Osteocyte (in vitro differentiated cells): ENCODE measurements around the gene HBB. TPM values are rescaled to one million over a fixed set of nuclear protein-coding genes. Genes with fewer than 3 reads are reported as not detected.

Source experiments
- DNase-seq: peaks from one replicate; pipeline ENCODE4 v3.0.0; 2021; ENCODE audit warnings: mixed read lengths; ENCODE audit not compliant: unreplicated experiment; ENCODE audit errors: extremely low spot score
- H3K27ac Mint-ChIP-seq: one replicate; pipeline ENCODE4 v1.8.0; 2021; ENCODE audit warnings: mild to moderate bottlenecking, mixed read lengths; ENCODE audit not compliant: unreplicated experiment
- H3K27me3 Mint-ChIP-seq: one replicate; pipeline ENCODE4 v1.8.0; 2021; ENCODE audit warnings: mixed read lengths; ENCODE audit not compliant: unreplicated experiment
- H3K36me3 Mint-ChIP-seq: one replicate; pipeline ENCODE4 v1.8.0; 2021; ENCODE audit warnings: mixed read lengths; ENCODE audit not compliant: unreplicated experiment
- H3K4me1 Mint-ChIP-seq: one replicate; pipeline ENCODE4 v1.8.0; 2021; ENCODE audit warnings: mixed read lengths; ENCODE audit not compliant: unreplicated experiment
- H3K4me3 Mint-ChIP-seq: one replicate; pipeline ENCODE4 v1.8.0; 2021; ENCODE audit warnings: mild to moderate bottlenecking, moderate library complexity, mixed read lengths; ENCODE audit not compliant: unreplicated experiment
- H3K9me3 Mint-ChIP-seq: one replicate; pipeline ENCODE4 v1.8.0; 2021; ENCODE audit warnings: mixed read lengths; ENCODE audit not compliant: unreplicated experiment
- total RNA-seq: library from RNA; stranded (reverse); gene quantifications from 2 replicates; pipeline ENCODE4 v1.2.1, GENCODE V29; 2021
- TF ChIP-seq, protein P1 (sequence below): fragments of 200-600 bp; sonication (generic); IDR thresholded peaks from 2 replicates; pipeline ENCODE4 v1.5.0; 2021; ENCODE audit warnings: antibody characterized with exemption, mild to moderate bottlenecking, moderate library complexity

Gene HBB
- total RNA-seq, 1 donor from 2014 or later, result not detected

DNA sequence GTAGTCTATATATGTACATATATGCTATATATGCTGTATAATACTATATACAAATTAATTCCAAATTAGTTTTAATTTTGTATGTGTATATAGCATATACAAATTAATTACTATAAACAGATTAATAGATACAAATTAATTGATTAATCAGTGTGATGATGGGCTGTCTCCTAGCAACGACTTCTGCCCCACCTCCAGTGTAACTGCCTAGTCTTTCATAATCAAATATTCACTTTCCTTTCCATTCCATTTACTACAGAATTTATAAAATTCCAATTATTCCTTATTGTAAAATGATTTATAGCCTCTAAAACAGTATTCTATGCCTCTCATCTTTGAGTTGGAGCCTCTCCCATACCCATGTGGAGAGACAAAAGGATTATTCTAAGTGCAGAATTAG lies 6.4 kb upstream of the HBB start:
- Mint-ChIP-seq H3K4me3 (no peak overlapping the region), H3K9me3 (no peaks in the 10 kb centered on the region), H3K36me3 (no peaks in the 10 kb centered on the region), H3K27ac (no peak overlapping the region), H3K4me1 (no peaks in the 10 kb centered on the region), H3K27me3 (peaks cover 29% of the 10 kb centered on the region)
- no peak for DNase-seq
- TF ChIP-seq, protein P1, sequence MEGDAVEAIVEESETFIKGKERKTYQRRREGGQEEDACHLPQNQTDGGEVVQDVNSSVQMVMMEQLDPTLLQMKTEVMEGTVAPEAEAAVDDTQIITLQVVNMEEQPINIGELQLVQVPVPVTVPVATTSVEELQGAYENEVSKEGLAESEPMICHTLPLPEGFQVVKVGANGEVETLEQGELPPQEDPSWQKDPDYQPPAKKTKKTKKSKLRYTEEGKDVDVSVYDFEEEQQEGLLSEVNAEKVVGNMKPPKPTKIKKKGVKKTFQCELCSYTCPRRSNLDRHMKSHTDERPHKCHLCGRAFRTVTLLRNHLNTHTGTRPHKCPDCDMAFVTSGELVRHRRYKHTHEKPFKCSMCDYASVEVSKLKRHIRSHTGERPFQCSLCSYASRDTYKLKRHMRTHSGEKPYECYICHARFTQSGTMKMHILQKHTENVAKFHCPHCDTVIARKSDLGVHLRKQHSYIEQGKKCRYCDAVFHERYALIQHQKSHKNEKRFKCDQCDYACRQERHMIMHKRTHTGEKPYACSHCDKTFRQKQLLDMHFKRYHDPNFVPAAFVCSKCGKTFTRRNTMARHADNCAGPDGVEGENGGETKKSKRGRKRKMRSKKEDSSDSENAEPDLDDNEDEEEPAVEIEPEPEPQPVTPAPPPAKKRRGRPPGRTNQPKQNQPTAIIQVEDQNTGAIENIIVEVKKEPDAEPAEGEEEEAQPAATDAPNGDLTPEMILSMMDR, result no peak

DNA sequence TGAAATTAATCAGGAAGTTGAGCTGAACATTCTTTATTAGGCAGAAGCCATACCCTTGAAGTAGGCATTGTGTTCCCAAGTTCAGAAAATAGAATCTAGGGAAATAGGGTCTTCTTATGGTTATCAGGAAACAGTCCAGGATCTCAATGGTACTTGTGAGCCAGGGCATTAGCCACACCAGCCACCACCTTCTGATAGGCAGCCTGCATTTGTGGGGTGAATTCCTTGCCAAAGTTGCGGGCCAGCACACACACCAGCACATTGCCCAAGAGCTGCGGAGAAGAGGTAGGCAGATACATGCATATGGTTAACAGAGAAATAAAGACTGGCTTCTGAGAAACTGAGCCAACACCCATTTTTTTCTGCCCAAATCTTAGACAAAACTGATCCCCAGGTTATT lies 6.0 kb upstream of the HBB start:
- H3K27ac Mint-ChIP-seq, result no peak overlapping the region
- H3K4me3 Mint-ChIP-seq, result no peak overlapping the region
- DNase-seq, result no peak
- TF ChIP-seq, protein P1, result no peak
- peaks cover 29% of the 10 kb centered on the region for H3K27me3 Mint-ChIP-seq
- no peaks in the 10 kb centered on the region for H3K36me3 Mint-ChIP-seq
- no peaks in the 10 kb centered on the region for H3K4me1 Mint-ChIP-seq
- no peaks in the 10 kb centered on the region for H3K9me3 Mint-ChIP-seq

DNA sequence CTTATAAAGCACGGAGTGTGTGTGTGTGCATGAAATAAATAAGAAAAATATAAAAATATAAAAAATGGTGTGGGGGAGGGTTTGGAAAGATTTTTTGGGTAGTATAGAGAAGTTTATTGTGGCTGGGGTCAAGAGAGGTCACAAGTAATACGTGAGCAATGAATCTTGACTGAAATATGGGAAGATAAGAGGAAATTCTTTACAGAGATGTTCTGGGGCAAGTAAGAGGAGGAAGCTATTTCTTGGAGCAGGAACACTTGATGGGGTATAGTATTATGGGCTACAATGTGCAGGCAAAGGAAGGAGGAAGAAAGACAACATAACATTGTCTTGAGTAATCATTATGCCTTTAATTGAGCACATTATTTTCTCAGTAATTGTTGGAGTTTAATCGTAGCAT lies 5.3 kb upstream of the HBB start:
- no peak overlapping the region for H3K4me3 Mint-ChIP-seq
- DNase-seq, result no peak
- peaks cover 22% of the 10 kb centered on the region for H3K27me3 Mint-ChIP-seq
- no peaks in the 10 kb centered on the region for H3K36me3 Mint-ChIP-seq
- H3K9me3 Mint-ChIP-seq, result no peaks in the 10 kb centered on the region
- no peak overlapping the region for H3K27ac Mint-ChIP-seq
- no peaks in the 10 kb centered on the region for H3K4me1 Mint-ChIP-seq
- TF ChIP-seq, protein P1, result no peak

DNA sequence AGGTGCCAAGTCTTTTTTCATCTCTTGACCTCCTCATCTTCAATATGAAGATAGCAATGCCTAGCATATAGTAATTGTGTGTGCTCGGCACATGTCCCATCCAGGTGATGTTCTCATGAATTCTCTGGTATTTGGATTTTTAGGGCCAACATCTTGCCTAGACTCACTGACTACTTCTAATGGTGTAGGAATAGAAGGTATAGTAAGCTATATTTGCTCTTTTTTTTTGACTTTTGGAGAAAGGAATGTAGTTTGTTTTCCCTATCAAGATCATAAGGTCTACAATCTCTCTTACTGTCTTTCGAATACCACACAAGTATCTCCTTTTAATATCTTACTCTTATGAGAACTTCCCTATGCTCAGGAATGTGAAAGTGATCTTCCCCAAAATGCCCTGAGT lies 4.2 kb upstream of the HBB start:
- Mint-ChIP-seq H3K36me3 (no peaks in the 10 kb centered on the region), H3K4me3 (no peak overlapping the region), H3K9me3 (no peaks in the 10 kb centered on the region), H3K27ac (no peak overlapping the region), H3K27me3 (peaks cover 15% of the 10 kb centered on the region), H3K4me1 (no peaks in the 10 kb centered on the region)
- TF ChIP-seq, protein P1, result no peak
- no peak for DNase-seq

DNA sequence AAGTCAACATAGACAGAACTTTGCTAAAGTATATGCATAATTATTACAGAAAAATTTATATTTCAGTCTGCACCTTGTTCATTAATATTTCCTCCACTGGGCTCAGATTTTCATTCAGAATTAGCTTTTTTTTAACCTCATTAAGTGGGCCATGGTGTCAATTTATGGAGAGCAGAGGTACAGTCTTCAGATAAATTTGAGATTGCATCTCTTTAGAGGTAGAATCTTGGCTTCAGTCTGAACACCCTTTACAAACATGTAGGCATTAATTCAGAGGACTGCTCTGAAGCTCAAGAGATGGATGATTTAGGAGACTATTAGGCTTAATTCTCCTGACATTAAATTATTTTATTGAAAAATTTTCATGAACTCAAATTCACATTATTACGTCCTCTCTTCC lies 3.4 kb upstream of the HBB start:
- Mint-ChIP-seq H3K27me3 (peaks cover 8% of the 10 kb centered on the region), H3K4me3 (no peak overlapping the region), H3K9me3 (no peaks in the 10 kb centered on the region), H3K4me1 (no peaks in the 10 kb centered on the region), H3K36me3 (no peaks in the 10 kb centered on the region), H3K27ac (no peak overlapping the region)
- TF ChIP-seq, protein P1, result no peak
- no peak for DNase-seq
